ENCODE data around the gene KCMF1.

- TF ChIP-seq ETV6 (conservative IDR thresholded peaks at IDR 0.05 in 1 of 2, IDR thresholded peaks at IDR 0.05 in 1 of 2; ENCODE audit: borderline replicate concordance in 1 of 2, low read depth in 1 of 2) (no peak), BRCA1 (IDR thresholded peaks at IDR 0.05; ENCODE audit: low read depth, low read length) (no peak), EP300 (IDR thresholded peaks at IDR 0.05; ENCODE audit: borderline replicate concordance in 1 of 2, control insufficient read depth in 1 of 2, low read depth in 2 of 2, low read length in 2 of 2) (no peak)
These were observed 43.7 kb upstream of the KCMF1 start for GRCh38 chr2:84927275-84927627.
